ENCODE measurements around the gene EEF1G.

Gene EEF1G

GRCh38 chr11:62514151-62514550 lies 59.5 kb downstream of the EEF1G start:
- no peak overlapping the region for H3K4me3 ChIP-seq (ENCODE audit: low read depth, low read length)

GRCh38 chr11:62513626-62514025 lies 60.1 kb downstream of the EEF1G start:
- no peak for TF ChIP-seq CTCF (IDR thresholded peaks at IDR 0.05; ENCODE audit: low read depth, low read length)

More at GRCh38 chr11:62514151-62514550, 59.5 kb downstream of the EEF1G start:
- no peak for TF ChIP-seq CTCF (IDR thresholded peaks at IDR 0.05; ENCODE audit: low read depth, low read length)

DNA sequence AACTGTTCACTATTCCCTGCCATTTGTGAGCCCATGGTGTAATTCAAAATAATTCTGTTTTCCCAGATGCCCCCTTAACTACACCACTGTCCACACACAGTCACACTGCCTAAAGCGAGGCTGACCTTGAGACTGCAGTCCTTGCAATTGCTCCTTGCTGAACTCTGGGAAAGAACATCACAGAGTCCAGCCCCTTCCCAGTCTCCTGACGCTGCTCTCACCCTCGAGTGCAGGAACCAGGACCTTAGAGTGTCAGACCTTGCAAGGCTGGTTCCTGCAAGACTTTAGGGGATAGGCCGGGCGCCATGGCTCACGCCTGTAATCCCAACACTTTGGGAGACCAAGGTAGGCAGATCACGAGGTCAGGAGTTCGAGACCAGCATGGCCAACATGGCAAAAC lies 60.7 kb downstream of the EEF1G start:
- no peak overlapping the region for H3K4me3 ChIP-seq (ENCODE audit: low read depth, low read length)
- no peak for TF ChIP-seq CTCF (IDR thresholded peaks at IDR 0.05; ENCODE audit: low read depth, low read length)

More at GRCh38 chr11:62513626-62514025, 60.1 kb downstream of the EEF1G start:
- no peak overlapping the region for H3K4me3 ChIP-seq (ENCODE audit: low read depth, low read length)

Measured in WI38 (cell line).